SK-N-SH treated with all-trans-retinoic acid at 6 μM for 48 hours (cell line): Measurements from ENCODE around the gene CHRM2.

Source experiments
- ATAC-seq: fragments of 200-7000 bp; cut with Tn5 transposase; 3 replicates; pipeline ENCODE4 v1.9.1; 2020; ENCODE audit warnings: mild to moderate bottlenecking, moderate library complexity
- ARNTL ChIP-seq: fragments of 450-650 bp; formaldehyde crosslinking; IDR thresholded peaks from 2 replicates; pipeline ENCODE4 v1.5.0; 2020; ENCODE audit warnings: low read depth, mild to moderate bottlenecking, moderate library complexity, borderline replicate concordance
- BACH2 ChIP-seq: fragments of 250-450 bp; sonication (Bioruptor Pico); IDR thresholded peaks from 2 replicates; pipeline ENCODE4 v1.9.0; 2021; ENCODE audit warnings: mild to moderate bottlenecking, borderline replicate concordance
- CREB5 ChIP-seq: fragments of 250-450 bp; sonication (Bioruptor Pico); IDR thresholded peaks from 2 replicates; pipeline ENCODE4 v1.5.1; 2020; ENCODE audit warnings: low read depth, mild to moderate bottlenecking, moderate library complexity
- CSDC2 ChIP-seq: fragments of 250-450 bp; sonication (Bioruptor Pico); IDR thresholded peaks from 2 replicates; pipeline ENCODE4 v1.5.0; 2020; ENCODE audit warnings: mild to moderate bottlenecking, moderate library complexity
- CSRNP3 ChIP-seq: fragments of 250-450 bp; sonication (Bioruptor Pico); IDR thresholded peaks from 2 replicates; pipeline ENCODE4 v1.5.1; 2021; ENCODE audit warnings: mild to moderate bottlenecking, moderate library complexity
- ESRRG ChIP-seq: fragments of 250-450 bp; sonication (Bioruptor Pico); IDR thresholded peaks from 2 replicates; pipeline ENCODE4 v1.6.1; 2021; ENCODE audit warnings: mild to moderate bottlenecking
- GLIS3 ChIP-seq: fragments of 250-450 bp; sonication (Bioruptor Pico); IDR thresholded peaks from 2 replicates; pipeline ENCODE4 v1.5.0; 2020; ENCODE audit warnings: mild to moderate bottlenecking, moderate library complexity
- ISL1 ChIP-seq: fragments of 250-450 bp; sonication (Bioruptor Pico); IDR thresholded peaks from 2 replicates; pipeline ENCODE4 v2.1.2; 2022; ENCODE audit warnings: mild to moderate bottlenecking, moderate library complexity
- OSR1 ChIP-seq: fragments of 250-450 bp; sonication (Bioruptor Pico); IDR thresholded peaks from 2 replicates; pipeline ENCODE4 v1.8.0; 2022; ENCODE audit warnings: moderate library complexity, mild to moderate bottlenecking, inconsistent platforms
- PATZ1 ChIP-seq: fragments of 250-450 bp; sonication (Bioruptor Pico); IDR thresholded peaks from 2 replicates; pipeline ENCODE4 v1.8.0; 2020; ENCODE audit warnings: mild to moderate bottlenecking, moderate library complexity, borderline replicate concordance
- POU6F1 ChIP-seq: fragments of 250-450 bp; sonication (Bioruptor Pico); IDR thresholded peaks from 2 replicates; pipeline ENCODE4 v1.8.0; 2021; ENCODE audit warnings: low read depth, mild to moderate bottlenecking, moderate library complexity, borderline replicate concordance
- PPARA ChIP-seq: fragments of 250-450 bp; sonication (Bioruptor Pico); IDR thresholded peaks from 2 replicates; pipeline ENCODE4 v1.5.0; 2020; ENCODE audit warnings: mild to moderate bottlenecking, borderline replicate concordance
- RARB ChIP-seq: fragments of 250-450 bp; sonication (Bioruptor Pico); IDR thresholded peaks from 2 replicates; pipeline ENCODE4 v1.8.0; 2021; ENCODE audit warnings: mild to moderate bottlenecking, moderate library complexity
- SNAI2 ChIP-seq: fragments of 250-450 bp; sonication (Bioruptor Pico); IDR thresholded peaks from 2 replicates; pipeline ENCODE4 v1.5.0; 2020; ENCODE audit warnings: mild to moderate bottlenecking, moderate library complexity
- TCF4 ChIP-seq: fragments of 250-450 bp; sonication (Bioruptor Pico); IDR thresholded peaks from 2 replicates; pipeline ENCODE4 v1.8.0; 2021; ENCODE audit warnings: mild to moderate bottlenecking, moderate library complexity, borderline replicate concordance
- TOX ChIP-seq: fragments of 250-450 bp; sonication (Bioruptor Pico); IDR thresholded peaks from 2 replicates; pipeline ENCODE4 v1.8.0; 2021; ENCODE audit warnings: mild to moderate bottlenecking, moderate library complexity, borderline replicate concordance
- TSHZ2 ChIP-seq: fragments of 250-450 bp; sonication (Bioruptor Pico); IDR thresholded peaks from 2 replicates; pipeline ENCODE4 v1.5.0; 2020; ENCODE audit warnings: mild to moderate bottlenecking, moderate library complexity
- ZC3H10 ChIP-seq: fragments of 250-450 bp; sonication (Bioruptor Pico); IDR thresholded peaks from 2 replicates; pipeline ENCODE4 v1.5.1; 2021; ENCODE audit warnings: mild to moderate bottlenecking, moderate library complexity
- ZFP3 ChIP-seq: fragments of 250-450 bp; sonication (Bioruptor Pico); IDR thresholded peaks from 2 replicates; pipeline ENCODE4 v1.5.0; 2020; ENCODE audit warnings: mild to moderate bottlenecking, moderate library complexity
- ZFP30 ChIP-seq: fragments of 450-650 bp; formaldehyde crosslinking; IDR thresholded peaks from 2 replicates; pipeline ENCODE4 v1.5.0; 2022; ENCODE audit warnings: mild to moderate bottlenecking, moderate library complexity
- ZNF565 ChIP-seq: fragments of 450-650 bp; formaldehyde crosslinking; conservative IDR thresholded peaks from 2 replicates; pipeline ENCODE4 v1.5.0; 2020; ENCODE audit warnings: low read depth, mild to moderate bottlenecking, moderate library complexity
- ZNF70 ChIP-seq: fragments of 450-650 bp; formaldehyde crosslinking; IDR thresholded peaks from 2 replicates; pipeline ENCODE4 v1.5.0; 2020; ENCODE audit warnings: mild to moderate bottlenecking, moderate library complexity
- ZNF8 ChIP-seq: fragments of 450-650 bp; formaldehyde crosslinking; IDR thresholded peaks from 2 replicates; pipeline ENCODE4 v1.5.0; 2020; ENCODE audit warnings: mild to moderate bottlenecking, moderate library complexity

Gene CHRM2

GRCh38 chr7:136925044-136925443 is 56.6 kb downstream of the CHRM2 start:
- ATAC-seq: no peak
- TF ChIP-seq ZNF70 (CRISPR knock-in tag) (no peak), CSDC2 (CRISPR knock-in tag) (0 out of 2 replicates have a peak, but pooled peaks have one; percentile 40), GLIS3 (CRISPR knock-in tag) (no peak), PPARA (CRISPR knock-in tag) (no peak), TCF4 (CRISPR knock-in tag) (peak; percentile 91; the same call in 1 of the 2 replicates), ZC3H10 (CRISPR knock-in tag) (no peak), CSRNP3 (CRISPR knock-in tag) (peak; percentile 47; the same call in 1 of the 2 replicates), TOX (CRISPR knock-in tag) (no peak), POU6F1 (CRISPR knock-in tag) (no peak), TSHZ2 (CRISPR knock-in tag) (peak; percentile 88), SNAI2 (CRISPR knock-in tag) (no peak), BACH2 (CRISPR knock-in tag) (no peak), ZFP30 (no peak), CREB5 (CRISPR knock-in tag) (no peak), ZFP3 (CRISPR knock-in tag) (no peak), OSR1 (CRISPR knock-in tag) (no peak), ISL1 (CRISPR knock-in tag) (peak; percentile 21; the same call in 1 of the 2 replicates), ZNF8 (CRISPR knock-in tag) (no peak), PATZ1 (CRISPR knock-in tag) (no peak), RARB (CRISPR knock-in tag) (no peak), ARNTL (CRISPR knock-in tag) (no peak), ZNF565 (CRISPR knock-in tag) (no peak), ESRRG (CRISPR knock-in tag) (peak; percentile 39; the same call in 1 of the 2 replicates)

GRCh38 chr7:136925556-136925955 is 57.1 kb downstream of the CHRM2 start:
- ATAC-seq: no peak
- TF ChIP-seq CREB5 (CRISPR knock-in tag) (no peak), ZNF565 (CRISPR knock-in tag) (no peak), ISL1 (CRISPR knock-in tag) (no peak), TCF4 (CRISPR knock-in tag) (no peak), OSR1 (CRISPR knock-in tag) (no peak), ZFP3 (CRISPR knock-in tag) (no peak), POU6F1 (CRISPR knock-in tag) (no peak), TSHZ2 (CRISPR knock-in tag) (no peak), CSRNP3 (CRISPR knock-in tag) (no peak)
